B cell (primary cell): ENCODE results near the gene EFHC2.

Experiments
- EZH2 ChIP-seq: IDR thresholded peaks from 2 replicates; pipeline ENCODE4 v1.6.1; 2012; ENCODE audit warnings: borderline replicate concordance, low read depth, mild to moderate bottlenecking, moderate library complexity, low read length; ENCODE audit not compliant: insufficient read depth, poor library complexity, severe bottlenecking
- TF ChIP-seq, protein P1 (sequence below): fragments of 200-600 bp; IDR thresholded peaks from one replicate; pipeline ENCODE4 v1.8.0; 2022; ENCODE audit warnings: antibody characterized with exemption, mild to moderate bottlenecking

DNA sequence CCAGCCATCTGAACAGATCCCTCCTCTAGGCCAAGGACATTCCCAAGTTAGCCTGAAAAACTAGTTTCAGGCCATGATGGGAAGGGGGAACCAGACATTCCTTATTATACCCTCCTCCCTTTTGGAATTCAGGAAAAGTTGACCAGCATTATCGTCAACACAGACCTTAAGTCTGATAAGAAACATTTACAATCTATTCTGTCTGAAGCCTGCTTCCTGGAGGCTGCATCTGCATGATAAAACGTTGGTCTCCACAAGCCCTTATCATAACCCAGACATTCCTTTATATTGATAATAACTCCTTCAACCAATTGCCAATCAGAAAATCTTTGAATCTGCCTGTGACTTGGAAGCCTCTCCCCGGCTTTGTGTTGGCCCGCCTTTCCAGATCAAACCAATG lies 44.3 kb downstream of the EFHC2 start:
- TF ChIP-seq, protein P1, sequence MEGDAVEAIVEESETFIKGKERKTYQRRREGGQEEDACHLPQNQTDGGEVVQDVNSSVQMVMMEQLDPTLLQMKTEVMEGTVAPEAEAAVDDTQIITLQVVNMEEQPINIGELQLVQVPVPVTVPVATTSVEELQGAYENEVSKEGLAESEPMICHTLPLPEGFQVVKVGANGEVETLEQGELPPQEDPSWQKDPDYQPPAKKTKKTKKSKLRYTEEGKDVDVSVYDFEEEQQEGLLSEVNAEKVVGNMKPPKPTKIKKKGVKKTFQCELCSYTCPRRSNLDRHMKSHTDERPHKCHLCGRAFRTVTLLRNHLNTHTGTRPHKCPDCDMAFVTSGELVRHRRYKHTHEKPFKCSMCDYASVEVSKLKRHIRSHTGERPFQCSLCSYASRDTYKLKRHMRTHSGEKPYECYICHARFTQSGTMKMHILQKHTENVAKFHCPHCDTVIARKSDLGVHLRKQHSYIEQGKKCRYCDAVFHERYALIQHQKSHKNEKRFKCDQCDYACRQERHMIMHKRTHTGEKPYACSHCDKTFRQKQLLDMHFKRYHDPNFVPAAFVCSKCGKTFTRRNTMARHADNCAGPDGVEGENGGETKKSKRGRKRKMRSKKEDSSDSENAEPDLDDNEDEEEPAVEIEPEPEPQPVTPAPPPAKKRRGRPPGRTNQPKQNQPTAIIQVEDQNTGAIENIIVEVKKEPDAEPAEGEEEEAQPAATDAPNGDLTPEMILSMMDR, result no peak
- TF ChIP-seq EZH2, result no peak
